Measurements from ENCODE around the gene CYP4A22. TPM values are rescaled to one million over a fixed set of nuclear protein-coding genes. Genes with fewer than 3 reads are reported as not detected.

Gene CYP4A22
- total RNA-seq, 1 experiment from 2014 or later, result not detected

GRCh38 chr1:47161298-47162040 is 24.2 kb downstream of the CYP4A22 start:
- H2BK12ac ChIP-seq (ENCODE audit: insufficient read length, low read depth, low read length), result no peak overlapping the region
- no peak overlapping the region for H3K27ac ChIP-seq (ENCODE audit: insufficient read length, low read depth, low read length)
- H3K14ac ChIP-seq (ENCODE audit: insufficient read depth, low read length), result no peak overlapping the region
- no peak for TF ChIP-seq CTCF (conservative IDR thresholded peaks at IDR 0.05)
- no CpG with 5 or more reads among the region's 5 CpGs for WGBS (ENCODE audit: extremely low coverage, insufficient read length, low lambda C conversion rate)
- H2BK20ac ChIP-seq (ENCODE audit: low read depth, low read length, poor library complexity, severe bottlenecking), result no peak overlapping the region
- no peak overlapping the region for H3K9ac ChIP-seq (ENCODE audit: extremely low read depth, insufficient read length, low read length)
- no peak overlapping the region for H3K56ac ChIP-seq (ENCODE audit: insufficient read length, low read depth, low read length)
- DNase-seq, result no peak
- H3T11ph ChIP-seq (ENCODE audit: low read length), result no peak overlapping the region
- no peak overlapping the region for H3K27ac Mint-ChIP-seq
- H3K4me2 ChIP-seq (ENCODE audit: insufficient read depth, insufficient read length, low read length), result no peak overlapping the region
- H3K4ac ChIP-seq (ENCODE audit: low read depth, low read length), result no peak overlapping the region
- H2AK5ac ChIP-seq (ENCODE audit: insufficient read length, low read length), result no peak overlapping the region
- no peak overlapping the region for H3K4me3 Mint-ChIP-seq
- H3K23me2 ChIP-seq (ENCODE audit: insufficient read length, low read depth, low read length, poor library complexity, severe bottlenecking), result no peaks in the 10 kb centered on the region
- H3K79me1 ChIP-seq (ENCODE audit: insufficient read depth, low read depth, low read length, poor library complexity, severe bottlenecking), result no peaks in the 10 kb centered on the region
- peaks cover 4 to 11% (median 4%) of the 10 kb centered on the region in 3 experiments; a peak in 6 of 7 replicates for H3K36me3 Mint-ChIP-seq (ENCODE audit: insufficient read depth in 1 of 3, low read depth in 3 of 3)
- no peak overlapping the region for H2BK15ac ChIP-seq (ENCODE audit: low read depth, low read length)
- no peak overlapping the region for H3K23ac ChIP-seq (ENCODE audit: insufficient read length, low read depth, low read length)
- no peaks in the 10 kb centered on the region for H3K27me3 ChIP-seq (ENCODE audit: insufficient read depth, low read length)
- H3K9me3 Mint-ChIP-seq, result peaks cover 15 to 23% of the 10 kb centered on the region in 2 experiments
- H4K20me1 ChIP-seq (ENCODE audit: control insufficient read depth, insufficient read depth, insufficient read length), result no peaks in the 10 kb centered on the region
- H3K79me2 ChIP-seq (ENCODE audit: insufficient read depth, low read length), result no peaks in the 10 kb centered on the region
- H2BK5ac ChIP-seq (ENCODE audit: insufficient read length, low read length), result no peak overlapping the region
- H3K27me3 Mint-ChIP-seq (ENCODE audit: low read depth), result peaks cover 21% of the 10 kb centered on the region
- no peak overlapping the region for H2AFZ ChIP-seq (ENCODE audit: low read length)
- H3K4me1 Mint-ChIP-seq, result no peaks in the 10 kb centered on the region
- no peak overlapping the region for H2BK120ac ChIP-seq (ENCODE audit: low read depth, low read length, poor library complexity, severe bottlenecking)
- H3K9me3 ChIP-seq (ENCODE audit: control insufficient read depth, low read depth, low read length), result no peaks in the 10 kb centered on the region
- H4K5ac ChIP-seq (ENCODE audit: insufficient read length, low read depth, low read length), result no peak overlapping the region
- H4K8ac ChIP-seq (replicated peaks; ENCODE audit: insufficient read length, low read depth, low read length), result no peak overlapping the region
- no peaks in the 10 kb centered on the region for H3K4me1 ChIP-seq (ENCODE audit: insufficient read depth, low read length)
- no peak overlapping the region for H4K91ac ChIP-seq (ENCODE audit: insufficient read length, low read depth, low read length)
- no peak overlapping the region for H3K18ac ChIP-seq (ENCODE audit: insufficient read length, low read depth, low read length)
